GM12892 (cell line): Measurements from ENCODE around the gene NPAS3.

Experiments
- POLR2A ChIP-seq: IDR thresholded peaks from 2 replicates; pipeline ENCODE4 v1.6.1; 2011; ENCODE audit warnings: low read depth, low read length, control low read depth
- TAF1 ChIP-seq: IDR thresholded peaks from 2 replicates; pipeline ENCODE4 v1.6.1; 2011; ENCODE audit warnings: low read depth, mild to moderate bottlenecking, control low read depth, low read length, borderline replicate concordance

- TF ChIP-seq TAF1 = no peak
- no peak for TF ChIP-seq POLR2A
Observed at GRCh38 chr14:33569821-33570687, 631.4 kb downstream of the NPAS3 start.
